Activated T-cell treated with anti-CD3 and anti-CD28 coated beads for 24 hours (primary cell): ENCODE results near the gene LTB.
A peak's percentile ranks its signal among the peaks of the same experiment; 100 is the strongest.

Experiments
- DNase-seq: peaks from one replicate; pipeline ENCODE4 v3.0.0-alpha.2; 2020; ENCODE audit warnings: low read depth

The LTB gene

GRCh38 chr6:31575335-31575901 lies 6.8 kb downstream of the LTB start, which contains the start of gene TNF:
Gene TNF (plus strand): TSS chr6:31575565. CDS start chr6:31575742, 177 bp downstream.
- DNase-seq = peak; percentile 85

DNA sequence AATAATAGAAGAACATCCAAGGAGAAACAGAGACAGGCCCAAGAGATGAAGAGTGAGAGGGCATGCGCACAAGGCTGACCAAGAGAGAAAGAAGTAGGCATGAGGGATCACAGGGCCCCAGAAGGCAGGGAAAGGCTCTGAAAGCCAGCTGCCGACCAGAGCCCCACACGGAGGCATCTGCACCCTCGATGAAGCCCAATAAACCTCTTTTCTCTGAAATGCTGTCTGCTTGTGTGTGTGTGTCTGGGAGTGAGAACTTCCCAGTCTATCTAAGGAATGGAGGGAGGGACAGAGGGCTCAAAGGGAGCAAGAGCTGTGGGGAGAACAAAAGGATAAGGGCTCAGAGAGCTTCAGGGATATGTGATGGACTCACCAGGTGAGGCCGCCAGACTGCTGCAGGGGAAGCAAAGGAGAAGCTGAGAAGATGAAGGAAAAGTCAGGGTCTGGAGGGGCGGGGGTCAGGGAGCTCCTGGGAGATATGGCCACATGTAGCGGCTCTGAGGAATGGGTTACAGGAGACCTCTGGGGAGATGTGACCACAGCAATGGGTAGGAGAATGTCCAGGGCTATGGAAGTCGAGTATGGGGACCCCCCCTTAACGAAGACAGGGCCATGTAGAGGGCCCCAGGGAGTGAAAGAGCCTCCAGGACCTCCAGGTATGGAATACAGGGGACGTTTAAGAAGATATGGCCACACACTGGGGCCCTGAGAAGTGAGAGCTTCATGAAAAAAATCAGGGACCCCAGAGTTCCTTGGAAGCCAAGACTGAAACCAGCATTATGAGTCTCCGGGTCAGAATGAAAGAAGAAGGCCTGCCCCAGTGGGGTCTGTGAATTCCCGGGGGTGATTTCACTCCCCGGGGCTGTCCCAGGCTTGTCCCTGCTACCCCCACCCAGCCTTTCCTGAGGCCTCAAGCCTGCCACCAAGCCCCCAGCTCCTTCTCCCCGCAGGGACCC lies 7.8 kb downstream of the LTB start:
- no peak for DNase-seq

DNA sequence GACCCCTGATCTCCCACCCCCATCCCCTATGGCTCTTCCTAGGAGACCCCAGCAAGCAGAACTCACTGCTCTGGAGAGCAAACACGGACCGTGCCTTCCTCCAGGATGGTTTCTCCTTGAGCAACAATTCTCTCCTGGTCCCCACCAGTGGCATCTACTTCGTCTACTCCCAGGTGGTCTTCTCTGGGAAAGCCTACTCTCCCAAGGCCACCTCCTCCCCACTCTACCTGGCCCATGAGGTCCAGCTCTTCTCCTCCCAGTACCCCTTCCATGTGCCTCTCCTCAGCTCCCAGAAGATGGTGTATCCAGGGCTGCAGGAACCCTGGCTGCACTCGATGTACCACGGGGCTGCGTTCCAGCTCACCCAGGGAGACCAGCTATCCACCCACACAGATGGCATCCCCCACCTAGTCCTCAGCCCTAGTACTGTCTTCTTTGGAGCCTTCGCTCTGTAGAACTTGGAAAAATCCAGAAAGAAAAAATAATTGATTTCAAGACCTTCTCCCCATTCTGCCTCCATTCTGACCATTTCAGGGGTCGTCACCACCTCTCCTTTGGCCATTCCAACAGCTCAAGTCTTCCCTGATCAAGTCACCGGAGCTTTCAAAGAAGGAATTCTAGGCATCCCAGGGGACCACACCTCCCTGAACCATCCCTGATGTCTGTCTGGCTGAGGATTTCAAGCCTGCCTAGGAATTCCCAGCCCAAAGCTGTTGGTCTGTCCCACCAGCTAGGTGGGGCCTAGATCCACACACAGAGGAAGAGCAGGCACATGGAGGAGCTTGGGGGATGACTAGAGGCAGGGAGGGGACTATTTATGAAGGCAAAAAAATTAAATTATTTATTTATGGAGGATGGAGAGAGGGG lies 8.8 kb downstream of the LTB start:
- no peak for DNase-seq

DNA sequence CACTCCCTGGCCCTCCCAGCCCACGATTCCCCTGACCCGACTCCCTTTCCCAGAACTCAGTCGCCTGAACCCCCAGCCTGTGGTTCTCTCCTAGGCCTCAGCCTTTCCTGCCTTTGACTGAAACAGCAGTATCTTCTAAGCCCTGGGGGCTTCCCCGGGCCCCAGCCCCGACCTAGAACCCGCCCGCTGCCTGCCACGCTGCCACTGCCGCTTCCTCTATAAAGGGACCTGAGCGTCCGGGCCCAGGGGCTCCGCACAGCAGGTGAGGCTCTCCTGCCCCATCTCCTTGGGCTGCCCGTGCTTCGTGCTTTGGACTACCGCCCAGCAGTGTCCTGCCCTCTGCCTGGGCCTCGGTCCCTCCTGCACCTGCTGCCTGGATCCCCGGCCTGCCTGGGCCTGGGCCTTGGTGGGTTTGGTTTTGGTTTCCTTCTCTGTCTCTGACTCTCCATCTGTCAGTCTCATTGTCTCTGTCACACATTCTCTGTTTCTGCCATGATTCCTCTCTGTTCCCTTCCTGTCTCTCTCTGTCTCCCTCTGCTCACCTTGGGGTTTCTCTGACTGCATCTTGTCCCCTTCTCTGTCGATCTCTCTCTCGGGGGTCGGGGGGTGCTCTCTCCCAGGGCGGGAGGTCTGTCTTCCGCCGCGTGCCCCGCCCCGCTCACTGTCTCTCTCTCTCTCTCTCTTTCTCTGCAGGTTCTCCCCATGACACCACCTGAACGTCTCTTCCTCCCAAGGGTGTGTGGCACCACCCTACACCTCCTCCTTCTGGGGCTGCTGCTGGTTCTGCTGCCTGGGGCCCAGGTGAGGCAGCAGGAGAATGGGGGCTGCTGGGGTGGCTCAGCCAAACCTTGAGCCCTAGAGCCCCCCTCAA lies 9.9 kb downstream of the LTB start, which contains the start of gene LTA:
TSS of gene LTA (plus strand) at position 249 of the 871 bp plus-strand sequence. CDS start at position 703, 454 bp downstream.
- peak; percentile 76 for DNase-seq

DNA sequence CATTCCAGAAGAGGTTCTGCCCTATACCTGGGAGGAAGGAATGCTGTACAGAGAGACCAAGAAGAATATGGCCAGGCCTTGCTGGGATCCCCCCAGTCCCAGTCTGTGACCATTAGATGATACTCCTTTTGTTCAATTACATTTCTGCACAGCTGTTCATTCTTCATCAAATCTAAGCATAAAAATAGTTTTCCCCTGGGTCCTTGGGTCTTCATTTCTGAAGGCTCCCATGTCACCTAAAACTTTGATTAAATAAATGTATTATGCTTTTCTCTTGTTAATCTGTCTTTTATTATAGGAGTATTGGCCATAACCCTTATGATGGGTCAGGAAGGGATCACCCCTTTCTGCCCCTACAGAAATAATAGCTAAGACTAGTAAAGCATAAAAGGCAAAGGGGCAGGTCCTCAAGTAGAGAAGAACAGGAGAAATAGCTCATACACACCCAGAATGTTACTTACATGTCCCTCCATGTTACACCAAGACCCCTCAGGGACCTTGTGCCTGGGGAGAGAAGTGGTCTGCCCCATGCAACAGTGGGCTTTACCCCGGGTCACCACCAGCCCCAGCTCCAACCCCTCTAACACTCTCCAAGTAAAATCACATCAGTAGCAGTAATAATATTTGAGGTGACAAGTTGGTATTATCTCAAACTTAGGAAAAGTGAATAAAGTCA lies 12.2 kb downstream of the LTB start:
- no peak for DNase-seq

DNA sequence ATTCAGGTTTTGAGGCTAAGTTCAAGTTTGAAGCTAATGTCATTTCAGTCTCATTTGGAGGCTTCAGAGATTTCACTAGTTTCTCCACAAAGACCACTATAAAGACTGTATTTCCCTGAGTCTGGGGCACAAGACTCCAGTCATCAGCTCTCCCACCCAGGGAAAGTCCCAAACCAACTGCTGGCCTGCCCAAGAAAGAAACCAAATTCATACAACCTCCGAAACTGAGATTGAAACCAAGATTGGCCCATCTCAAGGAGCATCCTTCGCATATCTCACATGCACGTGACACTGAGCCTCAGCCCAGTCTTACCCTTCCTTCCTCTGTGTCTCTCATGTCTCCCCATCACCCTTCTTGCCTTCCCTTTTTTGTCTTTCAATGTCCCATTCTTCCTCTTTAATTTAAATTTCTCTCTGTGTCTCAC lies 13.7 kb downstream of the LTB start:
- DNase-seq = peak; percentile 65

DNA sequence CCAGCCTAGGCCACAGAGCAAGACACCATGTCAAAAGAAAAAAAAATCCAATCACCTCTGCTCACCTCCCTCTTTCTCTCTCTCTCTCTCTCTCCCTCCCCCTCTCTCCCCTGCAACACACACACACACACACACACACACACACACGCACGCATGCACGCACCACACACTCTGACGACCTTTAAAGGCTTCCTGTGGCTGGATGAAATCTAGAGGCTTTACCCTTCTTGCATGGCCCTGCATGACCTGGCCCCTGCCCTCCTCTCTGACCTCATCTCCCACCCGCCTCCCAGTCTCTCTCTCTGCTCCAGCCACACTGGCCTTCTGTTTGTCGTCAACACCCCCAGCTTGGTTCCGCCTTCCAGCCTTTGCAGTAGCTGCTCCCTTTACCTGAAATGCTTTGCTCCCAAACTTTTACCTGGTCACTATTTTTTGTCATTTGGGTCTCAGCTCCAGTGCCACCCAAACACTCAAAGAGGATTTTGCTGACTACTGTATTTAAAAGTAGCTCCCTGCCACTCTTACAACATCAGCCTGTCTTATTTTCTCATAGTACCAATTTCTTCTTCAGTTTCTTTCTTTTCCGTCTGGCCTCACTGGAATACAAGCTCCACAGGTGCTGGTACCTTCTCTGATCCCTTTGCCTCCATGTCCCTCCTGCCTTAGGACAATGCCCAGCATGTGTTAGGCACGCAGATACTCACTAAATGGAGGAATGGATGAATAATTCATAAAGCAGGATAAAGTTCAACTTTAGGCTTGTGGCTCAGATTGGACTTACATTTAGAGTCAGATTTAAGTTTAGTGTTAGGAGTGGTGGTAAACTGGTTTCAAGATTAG lies 14.5 kb downstream of the LTB start:
- DNase-seq = no peak

DNA sequence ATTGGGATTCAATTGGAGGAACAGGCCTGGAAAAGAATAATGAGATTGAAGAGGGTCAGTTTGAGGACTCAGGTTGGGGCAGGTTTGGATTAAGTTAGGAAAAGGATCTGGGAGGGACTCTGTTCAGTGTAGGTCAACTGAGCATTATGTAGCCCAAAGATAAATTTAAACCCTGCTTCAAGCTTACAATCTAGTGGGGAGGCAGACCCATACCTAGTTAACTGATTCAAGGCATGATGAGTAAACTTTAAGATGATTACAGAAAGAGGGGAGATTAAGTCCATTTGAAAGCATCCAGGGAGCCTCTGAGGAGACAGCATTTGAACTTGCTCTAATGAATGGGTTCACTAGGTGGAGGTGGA lies 21.5 kb downstream of the LTB start:
- no peak for DNase-seq

- DNase-seq = no peak
These were observed 22.1 kb downstream of the LTB start for GRCh38 chr6:31559958-31560696.

- DNase-seq = no peak
These were observed 22.6 kb downstream of the LTB start for GRCh38 chr6:31559606-31559957.

GRCh38 chr6:31558631-31559500 lies 23.4 kb downstream of the LTB start:
- peak; percentile 71 for DNase-seq

GRCh38 chr6:31558318-31558625 lies 24.0 kb downstream of the LTB start:
- DNase-seq = no peak

GRCh38 chr6:31557443-31558317 lies 24.5 kb downstream of the LTB start:
- no peak for DNase-seq

- DNase-seq = no peak
These were observed 25.9 kb downstream of the LTB start for GRCh38 chr6:31556307-31556706.

- DNase-seq = peak; percentile 63
These were observed 30.9 kb downstream of the LTB start for GRCh38 chr6:31551371-31551770.

- DNase-seq = no peak
These were observed 33.7 kb downstream of the LTB start for GRCh38 chr6:31548544-31548873.

DNA sequence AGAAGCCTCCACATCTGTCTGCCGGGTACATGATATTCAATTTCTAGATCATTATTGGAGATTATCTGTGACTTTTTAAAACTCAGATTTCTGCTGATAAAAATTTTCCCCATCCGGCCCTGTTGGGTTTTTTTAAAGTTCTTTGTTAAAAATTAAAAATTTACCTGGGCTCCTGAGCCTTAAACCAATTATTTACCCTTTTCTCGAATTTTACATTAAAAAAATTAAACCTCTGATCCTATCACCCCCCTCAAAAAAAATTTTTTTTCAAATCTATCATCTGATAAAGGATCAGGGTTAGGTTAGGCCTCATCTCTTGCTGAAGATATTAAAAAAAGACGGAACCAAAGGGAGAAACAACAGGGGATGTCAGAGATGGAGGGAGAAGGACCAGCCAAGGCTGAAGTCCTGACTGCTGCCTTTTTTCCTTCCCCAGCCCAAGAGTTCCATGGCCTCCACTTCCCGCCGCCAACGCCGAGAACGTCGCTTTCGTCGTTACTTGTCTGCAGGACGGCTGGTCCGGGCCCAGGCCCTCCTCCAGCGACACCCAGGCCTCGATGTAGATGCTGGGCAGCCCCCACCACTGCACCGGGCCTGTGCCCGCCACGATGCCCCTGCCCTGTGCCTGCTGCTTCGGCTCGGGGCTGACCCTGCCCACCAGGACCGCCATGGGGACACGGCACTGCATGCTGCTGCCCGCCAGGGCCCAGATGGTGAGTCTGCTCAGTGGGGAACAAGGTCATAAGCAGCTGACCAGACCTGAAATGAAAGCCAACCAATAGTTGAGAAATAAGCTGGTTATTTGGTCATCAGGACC lies 34.3 kb downstream of the LTB start:
- no peak for DNase-seq
